ENCODE data around the gene WWTR1. TPM values are rescaled to one million over a fixed set of nuclear protein-coding genes. Genes with fewer than 3 reads are reported as not detected.

The WWTR1 gene
- total RNA-seq, 2 donors from 2014 or later = 17.3 to 18.5 TPM

- DNase-seq = no peak
- 93 to 95% methylated on average over 5 to 11 of the region's 11 CpGs for WGBS, 2 experiments (ENCODE audit: insufficient coverage in 1 of 2, insufficient read length in 1 of 2)
- Histone ChIP-seq H3K9me3 (ENCODE audit: control insufficient read depth, low read length) (no peaks in the 10 kb centered on the region), H3K27ac (ENCODE audit: low read depth, low read length) (no peak overlapping the region), H3K9ac (ENCODE audit: extremely low read depth, low read length, poor library complexity, severe bottlenecking) (no peak overlapping the region), H3K27me3 (ENCODE audit: control insufficient read depth, insufficient read depth, low read length, poor library complexity, severe bottlenecking) (no peaks in the 10 kb centered on the region), H3K4me3 (ENCODE audit: low read length) (no peak overlapping the region), H3K36me3 (ENCODE audit: control insufficient read depth, insufficient read depth, low read length) (peaks cover 41% of the 10 kb centered on the region), H3K4me1 (ENCODE audit: control insufficient read depth, insufficient read depth, low read length) (peaks cover 6% of the 10 kb centered on the region)
- Mint-ChIP-seq H3K4me1 (peaks cover 26% of the 10 kb centered on the region), H3K36me3 (ENCODE audit: low read depth) (peaks cover 29% of the 10 kb centered on the region), H3K4me3 (no peak overlapping the region), H3K27ac (peak overlapping the region; percentile 49), H3K9me3 (no peaks in the 10 kb centered on the region), H3K27me3 (ENCODE audit: insufficient read depth) (no peaks in the 10 kb centered on the region)
- TF ChIP-seq CTCF (conservative IDR thresholded peaks at IDR 0.05) = no peak
Observed at GRCh38 chr3:149523512-149524299, 134.1 kb downstream of the WWTR1 start.

- H3K36me3 ChIP-seq (ENCODE audit: control insufficient read depth, insufficient read depth, low read length) = peaks cover 30% of the 10 kb centered on the region
Observed at GRCh38 chr3:149519912-149520311, 137.9 kb downstream of the WWTR1 start.

GRCh38 chr3:149516920-149517319, 140.9 kb downstream of the WWTR1 start:
- no peaks in the 10 kb centered on the region for H3K9me3 ChIP-seq (ENCODE audit: control insufficient read depth, low read length)
- H3K27me3 Mint-ChIP-seq (ENCODE audit: insufficient read depth) = no peaks in the 10 kb centered on the region

More at GRCh38 chr3:149519912-149520311, 137.9 kb downstream of the WWTR1 start:
- 95 to 100% methylated on average over 2 to 3 of the region's 3 CpGs for WGBS, 2 experiments (ENCODE audit: insufficient coverage in 1 of 2, insufficient read length in 1 of 2)
- TF ChIP-seq CTCF (conservative IDR thresholded peaks at IDR 0.05) = no peak
- DNase-seq = no peak
- H3K36me3 Mint-ChIP-seq (ENCODE audit: low read depth) = peaks cover 17% of the 10 kb centered on the region
- H3K4me1 Mint-ChIP-seq = peaks cover 14% of the 10 kb centered on the region
- no peak overlapping the region for H3K27ac Mint-ChIP-seq
- no peak overlapping the region for H3K4me3 Mint-ChIP-seq
- no peaks in the 10 kb centered on the region for H3K9me3 ChIP-seq (ENCODE audit: control insufficient read depth, low read length)
- H3K27me3 Mint-ChIP-seq (ENCODE audit: insufficient read depth) = no peaks in the 10 kb centered on the region
- no peaks in the 10 kb centered on the region for H3K9me3 Mint-ChIP-seq
- H3K27me3 ChIP-seq (ENCODE audit: control insufficient read depth, insufficient read depth, low read length, poor library complexity, severe bottlenecking) = no peaks in the 10 kb centered on the region
- no peak overlapping the region for H3K9ac ChIP-seq (ENCODE audit: extremely low read depth, low read length, poor library complexity, severe bottlenecking)
- H3K4me3 ChIP-seq (ENCODE audit: low read length) = no peak overlapping the region
- H3K4me1 ChIP-seq (ENCODE audit: control insufficient read depth, insufficient read depth, low read length) = peaks cover 6% of the 10 kb centered on the region
- H3K27ac ChIP-seq (ENCODE audit: low read depth, low read length) = no peak overlapping the region

More at GRCh38 chr3:149516920-149517319, 140.9 kb downstream of the WWTR1 start:
- Histone ChIP-seq H3K9ac (ENCODE audit: extremely low read depth, low read length, poor library complexity, severe bottlenecking) (no peak overlapping the region), H3K36me3 (ENCODE audit: control insufficient read depth, insufficient read depth, low read length) (peaks cover 17% of the 10 kb centered on the region), H3K4me1 (ENCODE audit: control insufficient read depth, insufficient read depth, low read length) (peaks cover 6% of the 10 kb centered on the region), H3K4me3 (ENCODE audit: low read length) (no peak overlapping the region), H3K27ac (ENCODE audit: low read depth, low read length) (no peak overlapping the region), H3K27me3 (ENCODE audit: control insufficient read depth, insufficient read depth, low read length, poor library complexity, severe bottlenecking) (no peaks in the 10 kb centered on the region)
- TF ChIP-seq CTCF (conservative IDR thresholded peaks at IDR 0.05) = no peak
- H3K4me1 Mint-ChIP-seq = peaks cover 4% of the 10 kb centered on the region
- H3K27ac Mint-ChIP-seq = no peak overlapping the region
- H3K4me3 Mint-ChIP-seq = no peak overlapping the region
- WGBS, 2 experiments (ENCODE audit: insufficient coverage in 1 of 2, insufficient read length in 1 of 2) = 91% methylated on average over 1 of the region's 1 CpG; no CpG with 5 or more reads in 1 of the 2 experiments
- no peak for DNase-seq
- peaks cover 5% of the 10 kb centered on the region for H3K36me3 Mint-ChIP-seq (ENCODE audit: low read depth)
- H3K9me3 Mint-ChIP-seq = no peaks in the 10 kb centered on the region

Measured in endodermal cell (in vitro differentiated cells).